H1 (cell line): ENCODE data around the gene PCGF6. TPM values are rescaled to one million over a fixed set of nuclear protein-coding genes. Genes with fewer than 3 reads are reported as not detected.

Source experiments
- BACH1 ChIP-seq: IDR thresholded peaks from 2 replicates; pipeline ENCODE4 v1.6.1; 2012; ENCODE audit warnings: low read length, improper control_type of control experiment
- CHD7 ChIP-seq: fragments of 300-600 bp; sonication (generic); IDR thresholded peaks from 2 replicates; pipeline ENCODE4 v1.7.1; 2012; ENCODE audit warnings: low read length, moderate library complexity, mild to moderate bottlenecking, inconsistent platforms; ENCODE audit not compliant: insufficient replicate concordance
- MAX ChIP-seq: IDR thresholded peaks from 2 replicates; pipeline ENCODE4 v1.6.1; 2012; ENCODE audit warnings: inconsistent platforms
- TCF12 ChIP-seq: IDR thresholded peaks from 2 replicates; pipeline ENCODE4 v1.6.1; 2011; ENCODE audit warnings: low read depth, mild to moderate bottlenecking, low read length
- polyA plus RNA-seq, 7 experiments: library from polyadenylated mRNA; depleted of rRNA in 3 of 7; stranded (reverse) in 5 of 7; unstranded in 2 of 7; fragments of >200 nt in 5 of 7; fragments of 200-250 nt in 2 of 7; gene quantifications; 1 replicate in 5 of 7; 2 replicates in 1 of 7; 4 replicates in 1 of 7; pipeline versions ENCODE4 v1.2.1 to v1.2.3, GENCODE V29; 2011 to 2013; ENCODE audit warnings: missing spikeins in 2 of 7, mixed read lengths in 2 of 7
- total RNA-seq: library from RNA; stranded (reverse); fragmentation: NEBNext Ultra II Directional; extraction: Animal tissue kit (Norgen Biotek cat#: 25700); gene quantifications from 2 replicates; pipeline ENCODE4 v1.2.1, GENCODE V29; 2021

The PCGF6 gene
- total and polyA plus RNA-seq, 2 of the 8 experiments (the other 6 are each of a cell fraction or from before 2014, with no cell fraction given) = 6.9 to 18.6 TPM

DNA sequence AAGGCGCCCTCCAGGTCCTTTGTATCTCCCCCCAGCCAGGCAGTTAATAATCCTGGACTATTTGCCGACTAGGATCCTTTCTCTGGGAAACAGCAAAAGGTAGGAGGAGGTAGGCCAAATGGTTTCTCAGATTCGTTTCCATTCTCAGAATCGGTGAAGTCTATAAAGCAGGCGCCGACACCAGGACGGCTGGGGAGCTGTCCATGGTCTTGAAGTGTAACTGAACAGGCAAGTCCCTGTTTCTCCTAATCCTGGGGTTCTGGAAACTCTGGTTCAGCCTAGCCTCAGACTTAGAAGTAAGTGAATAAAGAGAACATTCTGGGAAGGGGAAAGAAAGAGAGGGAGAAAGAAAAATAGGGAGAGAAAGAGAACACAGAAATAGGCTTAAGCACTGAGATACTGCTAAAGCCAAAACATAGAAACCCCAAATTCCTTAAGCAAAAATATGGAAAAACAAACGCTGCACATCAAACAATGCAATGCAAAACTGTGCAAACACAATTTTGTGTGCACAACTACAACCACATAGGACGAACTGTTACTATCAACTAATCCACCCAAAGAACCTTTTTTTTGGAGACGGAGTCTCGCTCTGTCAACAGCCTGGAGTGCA, 85.1 kb downstream of the PCGF6 start (continued):
- no peak for TF ChIP-seq CHD7
- no peak for TF ChIP-seq MAX
- TF ChIP-seq BACH1 = no peak
- TF ChIP-seq TCF12 = no peak
